Panc1 (cell line): ENCODE results near the gene C11orf98. TPM values are rescaled to one million over a fixed set of nuclear protein-coding genes. Genes with fewer than 3 reads are reported as not detected.

Source experiments
- ATAC-seq: fragments of 200-7000 bp; cut with Tn5 transposase; 2 replicates; pipeline ENCODE4 v1.9.1; 2020; ENCODE audit warnings: mild to moderate bottlenecking, moderate library complexity
- BruUV-seq: library from RNA; stranded (reverse); fragments of 400-500 nt; replicated peaks from 2 replicates; lab custom pipeline; 2021; lab: Mats Ljungman, UMichigan
- CTCF ChIA-PET: fragments of 300-600 bp; sonication (Branson Sonifier 250); formaldehyde crosslinking; loops from one replicate; lab custom pipeline; 2022; ENCODE audit warnings: antibody characterized with exemption; lab: Charles Lee
- POLR2A ChIA-PET: fragments of 300-600 bp; sonication (Branson Sonifier 250); formaldehyde crosslinking; loops from one replicate; lab custom pipeline; 2022; ENCODE audit warnings: antibody characterized with exemption; lab: Charles Lee
- DNase-seq: peaks from one replicate; pipeline ENCODE4 v3.0.0-alpha.2; 2010; ENCODE audit warnings: low read depth, low spot score
- H3K27ac ChIP-seq: 2 replicates; pipeline ENCODE4 v1.5.1; 2011; ENCODE audit warnings: mild to moderate bottlenecking, low read length, inconsistent platforms
- H3K27me3 ChIP-seq: fragments of 200-500 bp; sonication (Bioruptor generic); 2 replicates; pipeline ENCODE4 v1.6.0; 2014; ENCODE audit warnings: low read length, inconsistent platforms; ENCODE audit not compliant: control insufficient read depth, insufficient read depth
- H3K36me3 ChIP-seq: fragments of 200-500 bp; sonication (Bioruptor generic); 2 replicates; pipeline ENCODE4 v1.5.1; 2014; ENCODE audit warnings: inconsistent platforms, mild to moderate bottlenecking, low read length, moderate library complexity; ENCODE audit not compliant: control insufficient read depth, insufficient read depth
- H3K4me1 ChIP-seq: 2 replicates; pipeline ENCODE4 v1.5.1; 2011; ENCODE audit warnings: inconsistent platforms, mild to moderate bottlenecking, low read length, moderate library complexity; ENCODE audit not compliant: control insufficient read depth, insufficient read depth
- H3K4me3 ChIP-seq, 2 experiments: 2 replicates each; pipeline ENCODE4 v1.5.1; 2011 to 2012; ENCODE audit warnings: low read depth in 2 of 2, low read length in 2 of 2, mild to moderate bottlenecking in 2 of 2, inconsistent platforms in 1 of 2, moderate library complexity in 1 of 2
- H3K9me3 ChIP-seq: fragments of 200-500 bp; sonication (Bioruptor generic); 2 replicates; pipeline ENCODE4 v1.5.1; 2014; ENCODE audit warnings: low read depth, mild to moderate bottlenecking, inconsistent platforms, low read length, moderate library complexity; ENCODE audit not compliant: control insufficient read depth, insufficient read depth
- CTCF ChIP-seq: fragments of 450-650 bp; IDR thresholded peaks from 2 replicates; pipeline ENCODE4 v1.5.1; 2017; ENCODE audit warnings: mild to moderate bottlenecking
- POLR2AphosphoS5 ChIP-seq: IDR thresholded peaks from 2 replicates; pipeline ENCODE4 v1.6.1; 2012; ENCODE audit warnings: mild to moderate bottlenecking, low read depth, low read length, moderate library complexity
- REST ChIP-seq, 2 experiments: IDR thresholded peaks; 2 replicates each; pipeline ENCODE4 v1.6.1; 2011 to 2012; ENCODE audit warnings: low read depth in 2 of 2, control low read depth in 1 of 2, low read length in 1 of 2, mild to moderate bottlenecking in 1 of 2, moderate library complexity in 1 of 2; ENCODE audit not compliant: insufficient read depth in 1 of 2
- SIN3A ChIP-seq: IDR thresholded peaks from 2 replicates; pipeline ENCODE4 v1.6.1; 2012; ENCODE audit warnings: low read depth, mild to moderate bottlenecking, low read length, moderate library complexity, borderline replicate concordance; ENCODE audit not compliant: insufficient read depth
- TCF7L2 ChIP-seq: IDR thresholded peaks from 2 replicates; pipeline ENCODE4 v1.6.1; 2011; ENCODE audit warnings: mild to moderate bottlenecking, low read depth, low read length, inconsistent platforms
- in situ Hi-C: cut with HindIII; loops from 2 replicates; pipeline ENCODE4 v1.10.0; 2016; ENCODE audit warnings: low sequenced_read_pairs, low pct_unique_long_range_greater_than_20kb
- intact Hi-C: fragments of 100-400 bp; cut with micrococcal nuclease; formaldehyde crosslinking; loops from one replicate; pipeline ENCODE4 v1.10.0; 2022; ENCODE audit not compliant: unreplicated experiment
- total RNA-seq: library from RNA; stranded (reverse); gene quantifications from one replicate; pipeline ENCODE4 v1.2.1, GENCODE V29; 2021; ENCODE audit not compliant: unreplicated experiment

C11orf98 gene
- total RNA-seq, 1 experiment from 2014 or later = 96.7 TPM

- Histone ChIP-seq H3K4me1 (peaks cover 11% of the 10 kb centered on the region), H3K36me3 (no peaks in the 10 kb centered on the region; the same call in 1 of the 2 replicates), H3K9me3 (no peaks in the 10 kb centered on the region), H3K4me3 (peak overlapping the region; percentile 82 to 87), H3K27me3 (no peaks in the 10 kb centered on the region), H3K27ac (peak overlapping the region; percentile 82)
- CTCF ChIA-PET = no interaction called here
- no TSS peak for BruUV-seq
- ATAC-seq (no peak; the same call in 1 of the 2 replicates), DNase-seq (no peak)
- TF ChIP-seq CTCF (no peak), REST (IDR thresholded peaks at IDR 0.05; ENCODE audit: insufficient read depth in 1 of 2, low read depth in 2 of 2, low read length in 1 of 2) (no peak), TCF7L2 (no peak), POLR2AphosphoS5 (no peak), SIN3A (no peak)
- POLR2A ChIA-PET = interaction anchor here (0.5 kb wide), 1 partner anchor 88 kb away, joined by 5 read pairs; no protein-coding TSS in a partner anchor
- intact Hi-C loops = no loop called here
- in situ Hi-C loops = no loop called here
Measured at GRCh38 chr11:62678433-62678769, 13.4 kb upstream of the C11orf98 start.

GRCh38 chr11:62677714-62678113 lies 12.7 kb upstream of the C11orf98 start:
- H3K9me3 ChIP-seq = no peaks in the 10 kb centered on the region
- DNase-seq = no peak
- ChIA-PET POLR2A (interaction anchor here (1.4 kb wide), 1 partner anchor 11 kb away, joined by 4 read pairs; no protein-coding TSS in a partner anchor), CTCF (no interaction called here)
- H3K4me3 ChIP-seq = peak overlapping the region; percentile 82 to 87
- H3K4me1 ChIP-seq = peaks cover 18% of the 10 kb centered on the region
- in situ Hi-C loops (no loop called here), intact Hi-C loops (no loop called here)
- H3K27ac ChIP-seq = peak overlapping the region; percentile 82
- BruUV-seq = no TSS peak
- H3K36me3 ChIP-seq = no peaks in the 10 kb centered on the region; the same call in 1 of the 2 replicates
- no peak for TF ChIP-seq SIN3A
- TF ChIP-seq REST (IDR thresholded peaks at IDR 0.05; ENCODE audit: insufficient read depth in 1 of 2, low read depth in 2 of 2, low read length in 1 of 2) = no peak
- no peak for TF ChIP-seq TCF7L2
- TF ChIP-seq CTCF = no peak
- TF ChIP-seq POLR2AphosphoS5 = no peak
- ATAC-seq = no peak
- no peaks in the 10 kb centered on the region for H3K27me3 ChIP-seq
